ENCODE measurements around the gene ARID2. TPM values are rescaled to one million over a fixed set of nuclear protein-coding genes. Genes with fewer than 3 reads are reported as not detected.

ARID2 gene
- total and polyA plus RNA-seq, 2 experiments from 2014 or later, result 11.7 to 12.1 TPM

GRCh38 chr12:45794422-45794821 is 64.9 kb downstream of the ARID2 start:
- Histone ChIP-seq H2AFZ (no peak overlapping the region), H3K27ac (no peak overlapping the region), H3K36me3 (ENCODE audit: low read depth) (no peaks in the 10 kb centered on the region), H3K9ac (no peak overlapping the region), H3K4me3 (no peak overlapping the region), H3K4me2 (ENCODE audit: unreplicated experiment) (no peak overlapping the region), H3K4me1 (ENCODE audit: insufficient read depth) (no peaks in the 10 kb centered on the region), H3K79me2 (ENCODE audit: insufficient read depth) (peaks cover 74% of the 10 kb centered on the region), H4K20me1 (ENCODE audit: insufficient read depth) (no peaks in the 10 kb centered on the region), H3F3A (ENCODE audit: insufficient read depth) (no peaks in the 10 kb centered on the region), H3K9me3 (ENCODE audit: low read depth) (no peaks in the 10 kb centered on the region), H3K27me3 (replicated peaks; ENCODE audit: insufficient read depth) (no peaks in the 10 kb centered on the region), H3K9me2 (ENCODE audit: insufficient read depth) (no peaks in the 10 kb centered on the region)
- in situ Hi-C loops (cut with MboI), result no loop called here
- DNase-seq, result no peak
- no peak for TF ChIP-seq EZH2phosphoT487 (IDR thresholded peaks at IDR 0.05; ENCODE audit: insufficient read depth, low read depth)
- no peak for TF ChIP-seq EZH2 (IDR thresholded peaks at IDR 0.05; ENCODE audit: insufficient read depth, poor library complexity, severe bottlenecking)
- 98 to 99% methylated on average over 5 of the region's 5 CpGs for WGBS, 2 experiments (ENCODE audit: low coverage in 1 of 2, low lambda C conversion rate in 2 of 2, missing lambda C conversion rate in 2 of 2)

DNA sequence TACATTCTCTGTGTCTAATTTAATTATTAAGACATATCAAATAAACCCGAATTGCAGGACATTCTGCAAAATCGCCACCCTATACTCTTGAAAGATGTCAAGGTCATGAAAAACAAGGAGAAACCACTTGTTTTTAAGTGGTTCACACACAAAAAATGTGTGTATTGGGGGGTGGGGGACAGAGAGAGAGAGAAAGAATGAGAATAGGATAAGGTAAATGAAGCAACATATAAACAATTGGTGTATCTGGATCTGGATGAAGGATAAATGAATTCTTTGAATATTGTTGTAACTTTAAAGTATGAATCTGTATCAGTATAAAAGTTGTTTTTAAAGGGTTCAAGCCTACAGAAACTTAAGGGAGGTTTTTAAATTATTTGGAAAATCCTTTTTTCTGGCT is 72.1 kb downstream of the ARID2 start:
- Histone ChIP-seq H3K4me3 (no peak overlapping the region), H3F3A (ENCODE audit: insufficient read depth) (no peaks in the 10 kb centered on the region), H2AFZ (no peak overlapping the region), H4K20me1 (ENCODE audit: insufficient read depth) (0 out of 2 replicates have a peak, but pooled peaks cover 2% of the 10 kb centered on the region), H3K27ac (no peak overlapping the region), H3K9me3 (ENCODE audit: low read depth) (no peaks in the 10 kb centered on the region), H3K36me3 (ENCODE audit: low read depth) (no peaks in the 10 kb centered on the region), H3K27me3 (replicated peaks; ENCODE audit: insufficient read depth) (no peaks in the 10 kb centered on the region), H3K4me1 (ENCODE audit: insufficient read depth) (peaks cover 7% of the 10 kb centered on the region; the same call in 1 of the 2 replicates), H3K9me2 (ENCODE audit: insufficient read depth) (peaks cover 3% of the 10 kb centered on the region; the same call in 1 of the 2 replicates), H3K79me2 (ENCODE audit: insufficient read depth) (peaks cover 78% of the 10 kb centered on the region), H3K9ac (no peak overlapping the region), H3K4me2 (ENCODE audit: unreplicated experiment) (no peak overlapping the region)
- WGBS, 2 experiments (ENCODE audit: low coverage in 1 of 2, low lambda C conversion rate in 2 of 2, missing lambda C conversion rate in 2 of 2), result 98% methylated on average over 2 of the region's 2 CpGs
- TF ChIP-seq EZH2phosphoT487 (IDR thresholded peaks at IDR 0.05; ENCODE audit: insufficient read depth, low read depth) (no peak), EZH2 (IDR thresholded peaks at IDR 0.05; ENCODE audit: insufficient read depth, poor library complexity, severe bottlenecking) (no peak)
- DNase-seq, result no peak
- in situ Hi-C loops (cut with MboI), result no loop called here

- no peak overlapping the region for H2AFZ ChIP-seq
- no peak overlapping the region for H3K27ac ChIP-seq
- H4K20me1 ChIP-seq (ENCODE audit: insufficient read depth), result 0 out of 2 replicates have a peak, but pooled peaks cover 2% of the 10 kb centered on the region
- no peaks in the 10 kb centered on the region for H3K9me3 ChIP-seq (ENCODE audit: low read depth)
- no peaks in the 10 kb centered on the region for H3K27me3 ChIP-seq (replicated peaks; ENCODE audit: insufficient read depth)
- H3F3A ChIP-seq (ENCODE audit: insufficient read depth), result no peaks in the 10 kb centered on the region
- TF ChIP-seq EZH2phosphoT487 (IDR thresholded peaks at IDR 0.05; ENCODE audit: insufficient read depth, low read depth) (no peak), EZH2 (IDR thresholded peaks at IDR 0.05; ENCODE audit: insufficient read depth, poor library complexity, severe bottlenecking) (no peak)
- peak; percentile 11 for DNase-seq
- no peak overlapping the region for H3K9ac ChIP-seq
- H3K79me2 ChIP-seq (ENCODE audit: insufficient read depth), result peaks cover 88% of the 10 kb centered on the region
- no peak overlapping the region for H3K4me3 ChIP-seq
- peaks cover 7% of the 10 kb centered on the region; the same call in 1 of the 2 replicates for H3K4me1 ChIP-seq (ENCODE audit: insufficient read depth)
- no peaks in the 10 kb centered on the region for H3K36me3 ChIP-seq (ENCODE audit: low read depth)
- in situ Hi-C loops (cut with MboI), result no loop called here
- H3K9me2 ChIP-seq (ENCODE audit: insufficient read depth), result peaks cover 3% of the 10 kb centered on the region; the same call in 1 of the 2 replicates
- no peak overlapping the region for H3K4me2 ChIP-seq (ENCODE audit: unreplicated experiment)
These were observed 73.6 kb downstream of the ARID2 start for GRCh38 chr12:45803111-45803510.

DNA sequence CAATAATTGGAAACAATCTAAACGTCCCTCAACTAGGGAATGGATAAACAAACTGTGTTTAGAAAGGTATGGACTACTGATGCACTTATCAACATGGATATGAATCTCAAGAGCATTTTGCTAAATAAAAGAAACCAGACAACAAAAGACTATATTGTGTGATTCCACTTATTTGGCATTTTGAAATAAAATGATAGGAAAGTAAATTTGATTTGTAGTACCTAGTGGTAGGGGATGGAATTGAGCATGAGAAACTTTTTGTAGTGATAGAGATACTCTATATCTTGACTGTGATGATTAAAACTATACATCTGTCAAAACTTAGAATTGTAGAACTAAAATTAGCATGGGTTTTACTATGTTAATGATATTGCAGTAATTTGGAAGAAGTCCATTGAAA is 87.1 kb downstream of the ARID2 start:
- 50 to 68% methylated on average over 1 of the region's 1 CpG for WGBS, 2 experiments (ENCODE audit: low coverage in 1 of 2, low lambda C conversion rate in 2 of 2, missing lambda C conversion rate in 2 of 2)
- Histone ChIP-seq H3K27ac (no peak overlapping the region), H3F3A (ENCODE audit: insufficient read depth) (no peaks in the 10 kb centered on the region), H3K9me2 (ENCODE audit: insufficient read depth) (no peaks in the 10 kb centered on the region), H3K36me3 (ENCODE audit: low read depth) (peaks cover 22% of the 10 kb centered on the region; the same call in 1 of the 2 replicates), H3K4me2 (ENCODE audit: unreplicated experiment) (no peak overlapping the region), H3K79me2 (ENCODE audit: insufficient read depth) (peaks cover 14% of the 10 kb centered on the region; the same call in 1 of the 2 replicates), H3K9me3 (ENCODE audit: low read depth) (no peaks in the 10 kb centered on the region), H3K27me3 (replicated peaks; ENCODE audit: insufficient read depth) (no peaks in the 10 kb centered on the region), H3K4me1 (ENCODE audit: insufficient read depth) (no peaks in the 10 kb centered on the region), H3K4me3 (no peak overlapping the region), H4K20me1 (ENCODE audit: insufficient read depth) (no peaks in the 10 kb centered on the region), H3K9ac (no peak overlapping the region), H2AFZ (no peak overlapping the region)
- no peak for DNase-seq
- TF ChIP-seq EZH2phosphoT487 (IDR thresholded peaks at IDR 0.05; ENCODE audit: insufficient read depth, low read depth) (no peak), EZH2 (IDR thresholded peaks at IDR 0.05; ENCODE audit: insufficient read depth, poor library complexity, severe bottlenecking) (no peak)
- in situ Hi-C loops (cut with MboI), result no loop called here

- Histone ChIP-seq H3K27ac (no peak overlapping the region), H2AFZ (no peak overlapping the region), H3K4me3 (no peak overlapping the region), H3K4me2 (ENCODE audit: unreplicated experiment) (no peak overlapping the region), H3F3A (ENCODE audit: insufficient read depth) (no peaks in the 10 kb centered on the region), H3K9me2 (ENCODE audit: insufficient read depth) (no peaks in the 10 kb centered on the region; the same call in 1 of the 2 replicates), H3K36me3 (ENCODE audit: low read depth) (peaks cover 11% of the 10 kb centered on the region), H3K79me2 (ENCODE audit: insufficient read depth) (no peaks in the 10 kb centered on the region), H3K9me3 (ENCODE audit: low read depth) (no peaks in the 10 kb centered on the region), H4K20me1 (ENCODE audit: insufficient read depth) (no peaks in the 10 kb centered on the region), H3K27me3 (replicated peaks; ENCODE audit: insufficient read depth) (no peaks in the 10 kb centered on the region), H3K9ac (no peak overlapping the region), H3K4me1 (ENCODE audit: insufficient read depth) (no peaks in the 10 kb centered on the region)
- no peak for DNase-seq
- WGBS, 2 experiments (ENCODE audit: low coverage in 1 of 2, low lambda C conversion rate in 2 of 2, missing lambda C conversion rate in 2 of 2), result 94 to 95% methylated on average over 3 of the region's 3 CpGs
- in situ Hi-C loops (cut with MboI), result no loop called here
- no peak for TF ChIP-seq EZH2phosphoT487 (IDR thresholded peaks at IDR 0.05; ENCODE audit: insufficient read depth, low read depth)
- TF ChIP-seq EZH2 (IDR thresholded peaks at IDR 0.05; ENCODE audit: insufficient read depth, poor library complexity, severe bottlenecking), result no peak
These were observed 98.5 kb downstream of the ARID2 start for GRCh38 chr12:45827974-45828373.

Data from GM23248 (cell line).